ENCODE results near the gene FRMD7.

The FRMD7 gene

GRCh38 chrX:132044953-132045352 is 82.9 kb downstream of the FRMD7 start:
- TF ChIP-seq POLR2A (IDR thresholded peaks at IDR 0.05; ENCODE audit: extremely low read depth, insufficient read length) (no peak), MAX (IDR thresholded peaks at IDR 0.05; ENCODE audit: low read depth, low read length) (no peak), CTCF (IDR thresholded peaks at IDR 0.05; ENCODE audit: low read depth, low read length) (no peak), MYC (IDR thresholded peaks at IDR 0.05; ENCODE audit: low read depth, low read length) (no peak)
- DNase-seq (ENCODE audit: low read depth) = no peak
- H3K4me3 ChIP-seq (ENCODE audit: low read depth, low read length) = no peak overlapping the region

- H3K4me3 ChIP-seq (ENCODE audit: low read depth, low read length) = no peak overlapping the region
- DNase-seq (ENCODE audit: low read depth) = no peak
- TF ChIP-seq POLR2A (IDR thresholded peaks at IDR 0.05; ENCODE audit: extremely low read depth, insufficient read length) (no peak), CTCF (IDR thresholded peaks at IDR 0.05; ENCODE audit: low read depth, low read length) (no peak), MYC (IDR thresholded peaks at IDR 0.05; ENCODE audit: low read depth, low read length) (no peak), MAX (IDR thresholded peaks at IDR 0.05; ENCODE audit: low read depth, low read length) (no peak)
These were observed 83.8 kb downstream of the FRMD7 start for GRCh38 chrX:132043977-132044376.

GRCh38 chrX:132041015-132041414 is 86.8 kb downstream of the FRMD7 start:
- no peak for TF ChIP-seq CTCF (IDR thresholded peaks at IDR 0.05; ENCODE audit: low read depth, low read length)

GRCh38 chrX:132040066-132040465 is 87.8 kb downstream of the FRMD7 start:
- DNase-seq (ENCODE audit: low read depth) = no peak
- TF ChIP-seq MYC (IDR thresholded peaks at IDR 0.05; ENCODE audit: low read depth, low read length) (no peak), CTCF (IDR thresholded peaks at IDR 0.05; ENCODE audit: low read depth, low read length) (no peak), MAX (IDR thresholded peaks at IDR 0.05; ENCODE audit: low read depth, low read length) (no peak)
- H3K4me3 ChIP-seq (ENCODE audit: low read depth, low read length) = no peak overlapping the region

More at GRCh38 chrX:132041015-132041414, 86.8 kb downstream of the FRMD7 start:
- no peak for DNase-seq (ENCODE audit: low read depth)
- no peak overlapping the region for H3K4me3 ChIP-seq (ENCODE audit: low read depth, low read length)

- no peak for TF ChIP-seq MAX (IDR thresholded peaks at IDR 0.05; ENCODE audit: low read depth, low read length)
- no peak for TF ChIP-seq MYC (IDR thresholded peaks at IDR 0.05; ENCODE audit: low read depth, low read length)
- TF ChIP-seq POLR2A (IDR thresholded peaks at IDR 0.05; ENCODE audit: extremely low read depth, insufficient read length) = no peak
- no peak for TF ChIP-seq CTCF (IDR thresholded peaks at IDR 0.05; ENCODE audit: low read depth, low read length)
- DNase-seq (ENCODE audit: low read depth) = no peak
- no peak overlapping the region for H3K4me3 ChIP-seq (ENCODE audit: low read depth, low read length)
These were observed 90.3 kb downstream of the FRMD7 start for GRCh38 chrX:132037479-132037993.

GRCh38 chrX:132034648-132035047 is 93.2 kb downstream of the FRMD7 start:
- no peak for TF ChIP-seq MYC (IDR thresholded peaks at IDR 0.05; ENCODE audit: low read depth, low read length)
- no peak for TF ChIP-seq POLR2A (IDR thresholded peaks at IDR 0.05; ENCODE audit: extremely low read depth, insufficient read length)
- DNase-seq (ENCODE audit: low read depth) = no peak
- H3K4me3 ChIP-seq (ENCODE audit: low read depth, low read length) = no peak overlapping the region
